ENCODE measurements around the gene SOX5. TPM values are rescaled to one million over a fixed set of nuclear protein-coding genes. Genes with fewer than 3 reads are reported as not detected.

SOX5 gene
- total and polyA plus RNA-seq, 9 of the 15 experiments (the other 6 are each of a cell fraction or from before 2014, with no cell fraction given) = 8.3 to 16.5 (median 11.9) TPM

DNA sequence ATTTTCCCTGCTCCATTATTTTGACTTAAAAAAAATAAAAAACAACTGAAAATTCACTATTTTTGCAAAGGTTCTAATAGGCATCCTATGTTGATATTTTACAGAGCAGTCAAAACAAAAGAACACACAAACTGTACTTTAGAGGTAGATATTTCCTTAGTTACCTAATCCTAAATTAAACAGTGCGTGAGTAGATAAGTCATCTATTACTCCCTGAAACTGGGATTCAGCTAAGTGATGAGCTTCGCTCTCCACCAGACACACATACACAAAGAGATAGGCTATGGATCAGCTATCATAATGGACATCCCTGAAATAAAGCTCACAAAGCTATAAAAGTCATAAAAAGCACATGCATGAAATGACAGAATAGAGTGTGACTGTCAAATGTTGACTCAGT lies 398.7 kb downstream of the SOX5 start:
- no peaks in the 10 kb centered on the region for H4K20me1 ChIP-seq (replicated peaks; ENCODE audit: control insufficient read depth, insufficient read depth, low read length)
- in situ Hi-C loops (cut with MboI) = no loop called here

More for the DNA sequence above, 398.7 kb downstream of the SOX5 start:
- Histone ChIP-seq H3K27me3 (ENCODE audit: control insufficient read depth in 2 of 2, insufficient read depth in 2 of 2, low read length in 2 of 2) (no peaks in the 10 kb centered on the region), H3K79me2 (ENCODE audit: control insufficient read depth, insufficient read depth, low read length) (peaks cover 30% of the 10 kb centered on the region; the same call in 2 of the 3 replicates), H3K4me3 (no peak overlapping the region), H3K9ac (ENCODE audit: insufficient read depth in 1 of 2, low read depth in 2 of 2, low read length in 2 of 2) (no peak overlapping the region), H3K9me3 (replicated peaks; ENCODE audit: control insufficient read depth, insufficient read depth, low read depth, low read length) (no peaks in the 10 kb centered on the region), H3K4me2 (ENCODE audit: insufficient read depth, low read length) (no peak overlapping the region), H3K9me1 (ENCODE audit: control insufficient read depth, insufficient read depth, low read length) (no peaks in the 10 kb centered on the region), H3K4me1 (replicated peaks in 1 of 2; ENCODE audit: control insufficient read depth in 2 of 2, insufficient read depth in 2 of 2, low read length in 2 of 2) (peaks cover 0 to 20% of the 10 kb centered on the region in 2 experiments; a peak in 2 of 5 replicates), H3K36me3 (ENCODE audit: control insufficient read depth, insufficient read depth, low read length) (peaks cover 18% of the 10 kb centered on the region), H2AFZ (ENCODE audit: low read depth, low read length) (no peak overlapping the region), H3K27ac (ENCODE audit: extremely low read depth, low read depth, low read length) (no peak overlapping the region)
- no peak for ATAC-seq
- 91% methylated on average over 2 of the region's 2 CpGs for WGBS (ENCODE audit: insufficient coverage, low coverage, missing lambda C conversion rate)
- FAIRE-seq = no peak
- intact Hi-C loops (cut with micrococcal nuclease) = no loop called here
- ChIA-PET CTCF (ENCODE audit: low intra/inter-chr PET ratio) (no interaction called here), POLR2A (interaction anchor here (0.8 kb wide), 1 partner anchor 15 kb away, joined by 3 read pairs; no protein-coding TSS in a partner anchor)
- no TSS peak for BruUV-seq (replicated peaks)
- TF ChIP-seq ZNF699 (CRISPR knock-in tag; IDR thresholded peaks at IDR 0.05; ENCODE audit: insufficient replicate concordance) = no peak
- TF ChIP-seq ZNF23 (CRISPR knock-in tag; IDR thresholded peaks at IDR 0.05) = no peak
- no peak for TF ChIP-seq HBP1 (CRISPR knock-in tag; IDR thresholded peaks at IDR 0.05)
- no peak for TF ChIP-seq POLR2AphosphoS2 (IDR thresholded peaks at IDR 0.05; ENCODE audit: low read length)
- TF ChIP-seq SMARCB1 (IDR thresholded peaks at IDR 0.05; ENCODE audit: insufficient read length, low read depth) = no peak
- TF ChIP-seq POLR3G (IDR thresholded peaks at IDR 0.05; ENCODE audit: extremely low read depth, insufficient read length, insufficient replicate concordance) = no peak
- TF ChIP-seq RAD21 (CRISPR knock-in tag; conservative IDR thresholded peaks at IDR 0.05 in 1 of 2, IDR thresholded peaks at IDR 0.05 in 1 of 2) = no peak
- no peak for TF ChIP-seq ZNF76 (CRISPR knock-in tag; IDR thresholded peaks at IDR 0.05; ENCODE audit: borderline replicate concordance)
- TF ChIP-seq, protein P1, sequence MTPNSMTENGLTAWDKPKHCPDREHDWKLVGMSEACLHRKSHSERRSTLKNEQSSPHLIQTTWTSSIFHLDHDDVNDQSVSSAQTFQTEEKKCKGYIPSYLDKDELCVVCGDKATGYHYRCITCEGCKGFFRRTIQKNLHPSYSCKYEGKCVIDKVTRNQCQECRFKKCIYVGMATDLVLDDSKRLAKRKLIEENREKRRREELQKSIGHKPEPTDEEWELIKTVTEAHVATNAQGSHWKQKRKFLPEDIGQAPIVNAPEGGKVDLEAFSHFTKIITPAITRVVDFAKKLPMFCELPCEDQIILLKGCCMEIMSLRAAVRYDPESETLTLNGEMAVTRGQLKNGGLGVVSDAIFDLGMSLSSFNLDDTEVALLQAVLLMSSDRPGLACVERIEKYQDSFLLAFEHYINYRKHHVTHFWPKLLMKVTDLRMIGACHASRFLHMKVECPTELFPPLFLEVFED (CRISPR knock-in tag; conservative IDR thresholded peaks at IDR 0.05) = no peak
- TF ChIP-seq PYGO2 (tag; IDR thresholded peaks at IDR 0.05) = no peak
- TF ChIP-seq SMAD4 (CRISPR knock-in tag; conservative IDR thresholded peaks at IDR 0.05) = no peak
- TF ChIP-seq ZNF134 (CRISPR knock-in tag; conservative IDR thresholded peaks at IDR 0.05) = no peak
- TF ChIP-seq XRCC5 (IDR thresholded peaks at IDR 0.05; ENCODE audit: low read depth, low read length) = no peak
- no peak for TF ChIP-seq HNRNPH1 (optimal IDR thresholded peaks at IDR 0.05; ENCODE audit: low read depth, low read length)
- no peak for DNase-seq (ENCODE audit: extremely low read depth in 1 of 4, low spot score in 3 of 4)
